Activated naive CD4-positive, alpha-beta T cell treated with anti-CD3 and anti-CD28 coated beads, Interleukin-2, amount 10 ng/mL, durations not matched to agents 7 days and 5 days (primary cell): ENCODE measurements around the gene NUMB.

ENCODE experiments used
- CTCF ChIA-PET: fragments of 350-600 bp; sonication (Branson Sonifier 250); formaldehyde crosslinking; loops from one replicate; lab custom pipeline; 2021; ENCODE audit warnings: antibody characterized with exemption; lab: Charles Lee
- DNase-seq: peaks from one replicate; pipeline ENCODE4 v3.0.0-alpha.2; 2020
- H3K27ac Mint-ChIP-seq: one replicate; pipeline ENCODE4 v1.8.0; 2021; ENCODE audit warnings: mild to moderate bottlenecking, moderate library complexity, mixed read lengths
- H3K27me3 Mint-ChIP-seq: one replicate; pipeline ENCODE4 v1.8.0; 2021; ENCODE audit warnings: mild to moderate bottlenecking, mixed read lengths
- H3K36me3 Mint-ChIP-seq: one replicate; pipeline ENCODE4 v1.8.0; 2021; ENCODE audit warnings: mixed read lengths
- H3K4me1 Mint-ChIP-seq: one replicate; pipeline ENCODE4 v1.8.0; 2021; ENCODE audit warnings: mixed read lengths
- H3K4me3 Mint-ChIP-seq: one replicate; pipeline ENCODE4 v1.8.0; 2021; ENCODE audit warnings: mild to moderate bottlenecking, moderate library complexity, mixed read lengths
- H3K9me3 Mint-ChIP-seq: one replicate; pipeline ENCODE4 v1.8.0; 2021; ENCODE audit warnings: mixed read lengths

The NUMB gene

GRCh38 chr14:73472185-73473114 is 14.1 kb upstream of the NUMB start:
- Mint-ChIP-seq H3K27ac (no peak overlapping the region), H3K9me3 (no peaks in the 10 kb centered on the region), H3K36me3 (no peaks in the 10 kb centered on the region), H3K4me1 (peaks cover under 1% of the 10 kb centered on the region), H3K4me3 (no peak overlapping the region), H3K27me3 (peaks cover 7% of the 10 kb centered on the region)
- no peak for DNase-seq
- CTCF ChIA-PET = interaction anchor here (0.5 to 6.6 kb wide), 22 partner anchors 10 to 1832 kb away, joined by 3 to 87 read pairs (median 4); partner anchors contain the start of gene NUMB

DNA sequence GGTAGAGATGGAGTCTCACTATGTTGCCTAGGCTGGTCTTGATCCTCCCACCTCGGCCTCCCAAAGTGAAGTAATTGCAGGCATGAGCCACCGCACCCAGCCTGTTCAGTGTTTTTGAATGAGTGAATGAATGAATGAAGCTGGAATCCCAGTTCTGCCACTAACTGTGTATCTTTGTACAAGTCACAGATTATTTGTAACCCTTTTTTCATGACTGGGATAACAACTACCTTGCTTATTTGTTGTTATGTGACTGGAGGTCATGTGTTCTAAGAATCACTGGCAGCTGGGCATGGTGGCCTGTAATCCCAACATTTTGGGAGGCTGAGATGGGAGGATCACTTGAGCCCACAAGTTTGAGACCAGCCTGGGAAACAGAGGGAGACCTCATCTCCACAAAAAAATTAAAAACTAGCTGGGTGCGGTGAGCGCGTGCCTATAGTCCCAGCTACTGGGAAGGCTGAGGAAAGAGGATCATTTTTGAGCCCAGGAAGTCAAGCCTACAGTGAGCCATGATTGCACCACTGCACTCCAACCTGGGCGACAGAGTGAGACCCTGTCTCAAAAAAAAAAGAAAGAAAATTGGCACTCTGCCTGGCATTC is 13.3 kb upstream of the NUMB start:
- no peak overlapping the region for H3K27ac Mint-ChIP-seq
- H3K9me3 Mint-ChIP-seq = no peaks in the 10 kb centered on the region
- CTCF ChIA-PET = interaction anchor here (0.5 to 6.6 kb wide), 20 partner anchors 9 to 1832 kb away, joined by 3 to 87 read pairs (median 4); partner anchors contain the start of gene NUMB
- H3K27me3 Mint-ChIP-seq = peaks cover 9% of the 10 kb centered on the region
- H3K4me1 Mint-ChIP-seq = peaks cover 4% of the 10 kb centered on the region
- H3K36me3 Mint-ChIP-seq = no peaks in the 10 kb centered on the region
- no peak for DNase-seq
- H3K4me3 Mint-ChIP-seq = no peak overlapping the region

GRCh38 chr14:73468828-73469375 is 10.6 kb upstream of the NUMB start:
- peaks cover 23% of the 10 kb centered on the region for H3K4me1 Mint-ChIP-seq
- no peaks in the 10 kb centered on the region for H3K36me3 Mint-ChIP-seq
- peaks cover 5% of the 10 kb centered on the region for H3K27me3 Mint-ChIP-seq
- no peak overlapping the region for H3K27ac Mint-ChIP-seq
- H3K4me3 Mint-ChIP-seq = no peak overlapping the region
- DNase-seq = no peak
- CTCF ChIA-PET = interaction anchor here (1.7 to 6.6 kb wide), 3 partner anchors 174 to 296 kb away, joined by 3 to 87 read pairs (median 46); no protein-coding TSS in a partner anchor
- H3K9me3 Mint-ChIP-seq = no peaks in the 10 kb centered on the region

DNA sequence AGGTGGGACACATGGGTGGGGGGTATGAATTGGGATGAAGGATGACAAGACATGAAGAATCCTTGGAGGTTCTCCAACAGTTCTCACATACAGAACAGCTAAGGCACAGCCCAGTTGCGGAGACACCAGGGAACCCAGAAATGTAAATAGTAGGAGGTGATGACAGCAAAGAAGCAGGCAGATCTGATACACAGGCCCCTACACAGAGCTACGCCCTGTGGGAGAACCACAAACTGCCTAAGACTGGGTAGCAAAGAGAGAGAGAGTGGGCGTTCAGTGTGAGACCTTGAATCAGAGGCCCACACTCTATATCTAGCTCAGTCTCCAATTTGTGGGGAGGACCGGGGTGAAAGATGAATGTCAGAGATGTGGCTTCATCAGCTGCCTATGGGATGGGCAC is 9.5 kb upstream of the NUMB start:
- no peak overlapping the region for H3K4me3 Mint-ChIP-seq
- H3K9me3 Mint-ChIP-seq = no peaks in the 10 kb centered on the region
- peaks cover 29% of the 10 kb centered on the region for H3K4me1 Mint-ChIP-seq
- CTCF ChIA-PET = interaction anchor here (1.4 to 6.6 kb wide), 3 partner anchors 173 to 294 kb away, joined by 3 to 87 read pairs (median 5); no protein-coding TSS in a partner anchor
- no peak for DNase-seq
- peaks cover 5% of the 10 kb centered on the region for H3K27me3 Mint-ChIP-seq
- H3K36me3 Mint-ChIP-seq = no peaks in the 10 kb centered on the region
- no peak overlapping the region for H3K27ac Mint-ChIP-seq

DNA sequence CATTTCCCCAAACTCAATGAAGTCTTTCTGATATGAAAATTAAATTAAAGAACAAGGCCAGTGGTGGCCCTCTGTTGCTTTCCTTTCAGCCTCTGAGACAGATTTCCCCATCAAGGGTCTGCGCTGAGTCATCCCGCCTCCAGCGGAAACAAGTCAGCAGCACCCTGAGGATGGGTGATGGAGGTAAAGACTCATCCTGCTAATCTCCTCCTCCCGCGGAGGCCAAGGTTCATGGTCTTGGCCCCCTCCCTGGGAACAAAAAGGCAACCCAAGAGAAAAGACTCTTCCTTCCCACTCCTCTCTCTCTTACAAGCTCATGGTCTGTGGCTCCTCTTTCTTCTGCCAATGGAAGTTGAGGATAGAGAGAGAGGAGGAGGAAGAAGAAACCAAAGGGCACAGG is 9.0 kb upstream of the NUMB start:
- Mint-ChIP-seq H3K4me3 (no peak overlapping the region), H3K36me3 (no peaks in the 10 kb centered on the region), H3K27me3 (peaks cover 6% of the 10 kb centered on the region), H3K9me3 (no peaks in the 10 kb centered on the region), H3K27ac (no peak overlapping the region), H3K4me1 (peaks cover 29% of the 10 kb centered on the region)
- no peak for DNase-seq
- CTCF ChIA-PET = interaction anchor here (1.4 to 6.6 kb wide), 3 partner anchors 172 to 294 kb away, joined by 3 to 87 read pairs (median 5); no protein-coding TSS in a partner anchor

DNA sequence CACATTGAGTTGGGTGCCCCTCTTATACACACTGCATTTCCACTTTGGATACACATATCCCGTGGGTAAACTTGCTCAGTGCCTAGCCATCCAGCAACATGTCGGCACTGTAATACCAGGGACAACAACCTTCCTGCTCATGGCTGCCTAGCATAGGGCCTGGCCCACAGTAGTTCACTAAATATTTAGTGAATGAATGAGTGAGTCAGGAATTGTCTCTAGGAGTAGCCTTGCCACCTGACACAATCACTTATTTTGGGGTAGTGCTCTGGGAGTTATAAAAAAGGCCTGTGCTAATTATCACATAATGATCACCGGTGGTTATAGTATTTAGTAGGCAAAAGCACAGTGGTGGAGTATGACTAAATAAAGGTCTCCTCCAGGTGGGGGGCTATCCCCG is 8.5 kb upstream of the NUMB start:
- Mint-ChIP-seq H3K4me3 (no peak overlapping the region), H3K27me3 (peaks cover 11% of the 10 kb centered on the region), H3K27ac (no peak overlapping the region), H3K4me1 (peaks cover 30% of the 10 kb centered on the region), H3K36me3 (no peaks in the 10 kb centered on the region), H3K9me3 (no peaks in the 10 kb centered on the region)
- no peak for DNase-seq
- CTCF ChIA-PET = interaction anchor here (6.6 kb wide), 1 partner anchor 172 kb away, joined by 87 read pairs; no protein-coding TSS in a partner anchor

DNA sequence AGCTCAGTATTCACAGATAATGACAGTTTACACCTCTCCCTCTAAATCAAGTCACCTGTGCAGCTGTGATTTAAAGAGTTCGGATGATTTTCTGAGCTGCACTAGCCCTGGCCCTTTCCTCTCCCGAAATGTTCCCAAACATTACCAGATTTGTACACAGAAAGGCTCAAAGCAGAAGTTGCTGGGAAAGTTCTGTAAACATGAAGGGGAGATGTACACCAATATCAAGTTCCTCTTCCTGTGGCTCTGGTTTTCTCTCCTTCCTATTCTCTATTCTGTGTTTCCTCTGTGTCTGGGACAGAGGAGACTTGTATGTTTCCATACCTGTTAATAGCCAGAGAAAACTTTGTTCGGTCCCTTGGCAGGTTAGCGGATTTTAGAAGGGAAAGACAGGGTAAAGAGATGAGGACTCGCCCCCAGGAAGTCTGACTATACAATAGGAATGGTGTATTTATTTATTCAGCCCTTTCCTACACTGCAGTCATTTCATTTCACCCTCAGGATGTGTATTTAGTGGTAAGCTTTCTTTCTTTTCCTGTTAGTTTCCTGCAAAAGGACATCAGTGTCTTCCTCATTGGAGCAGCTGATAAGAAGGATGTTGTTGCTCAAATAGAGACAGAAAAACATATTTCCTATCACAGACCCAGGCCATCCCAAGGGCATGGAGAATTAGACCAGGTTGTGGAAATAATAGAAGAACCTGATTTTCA is 7.6 kb upstream of the NUMB start:
- Mint-ChIP-seq H3K4me3 (no peak overlapping the region), H3K36me3 (no peaks in the 10 kb centered on the region), H3K27ac (no peak overlapping the region), H3K4me1 (peaks cover 32% of the 10 kb centered on the region), H3K27me3 (peaks cover 17% of the 10 kb centered on the region), H3K9me3 (no peaks in the 10 kb centered on the region)
- DNase-seq = no peak
- CTCF ChIA-PET = no interaction called here

DNA sequence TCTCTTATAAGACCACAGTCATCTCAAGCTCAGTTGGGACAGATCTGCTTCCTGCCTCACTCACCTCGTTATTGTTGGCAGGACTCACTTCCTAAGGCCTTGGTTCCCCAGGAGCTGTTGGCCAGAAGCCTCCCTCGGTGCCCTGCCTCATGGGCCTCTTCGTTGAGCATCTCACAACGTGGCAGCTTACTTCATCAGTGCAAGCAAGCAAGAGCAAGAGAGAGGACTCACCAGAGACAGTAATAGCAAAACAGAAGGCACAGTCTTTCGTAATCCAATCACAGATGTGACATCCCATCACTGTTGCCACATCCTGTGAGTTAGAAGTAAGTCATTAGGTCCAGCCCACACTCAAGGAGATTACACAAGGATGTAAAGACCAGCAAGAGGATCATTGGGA is 5.1 kb upstream of the NUMB start:
- Mint-ChIP-seq H3K9me3 (no peaks in the 10 kb centered on the region), H3K27me3 (peaks cover 17% of the 10 kb centered on the region), H3K4me1 (peaks cover 45% of the 10 kb centered on the region), H3K4me3 (no peak overlapping the region), H3K27ac (no peak overlapping the region), H3K36me3 (peaks cover 1% of the 10 kb centered on the region)
- no peak for DNase-seq
- CTCF ChIA-PET = interaction anchor here (0.8 to 2.2 kb wide), 4 partner anchors 8 to 291 kb away, joined by 3 to 13 read pairs (median 4); no protein-coding TSS in a partner anchor

DNA sequence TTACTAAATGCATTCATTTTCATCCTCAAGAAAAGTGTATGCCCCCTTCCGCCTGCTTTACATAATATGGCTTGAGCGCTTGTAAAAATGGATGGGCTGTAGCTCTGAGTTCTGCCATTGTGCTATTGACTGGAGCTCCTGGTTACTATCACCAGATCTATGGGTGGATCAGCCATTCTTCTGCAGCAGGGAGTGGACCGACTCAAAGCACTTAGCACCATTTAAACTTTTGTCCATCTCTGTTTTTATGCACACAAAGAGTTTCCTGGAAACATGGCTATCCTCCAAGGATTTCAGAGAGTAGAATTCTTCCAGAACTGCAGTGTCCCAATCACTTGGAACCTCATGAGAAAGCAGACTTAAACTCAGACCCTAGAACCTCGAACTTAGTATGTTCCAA is 4.5 kb upstream of the NUMB start:
- Mint-ChIP-seq H3K36me3 (peaks cover 3% of the 10 kb centered on the region), H3K27ac (no peak overlapping the region), H3K4me3 (no peak overlapping the region), H3K27me3 (peaks cover 17% of the 10 kb centered on the region), H3K9me3 (no peaks in the 10 kb centered on the region), H3K4me1 (peaks cover 47% of the 10 kb centered on the region)
- DNase-seq = no peak
- CTCF ChIA-PET = interaction anchor here (0.6 to 2.2 kb wide), 6 partner anchors 9 to 290 kb away, joined by 3 to 13 read pairs (median 3); no protein-coding TSS in a partner anchor

GRCh38 chr14:73462048-73462715 is 3.8 kb upstream of the NUMB start:
- H3K36me3 Mint-ChIP-seq = peaks cover 3% of the 10 kb centered on the region
- no peak for DNase-seq

GRCh38 chr14:73461478-73462047 is 3.2 kb upstream of the NUMB start:
- DNase-seq = no peak
- Mint-ChIP-seq H3K36me3 (peaks cover 3% of the 10 kb centered on the region), H3K27ac (no peak overlapping the region), H3K4me1 (peaks cover 53% of the 10 kb centered on the region), H3K27me3 (peaks cover 17% of the 10 kb centered on the region), H3K4me3 (no peak overlapping the region), H3K9me3 (no peaks in the 10 kb centered on the region)
- CTCF ChIA-PET = interaction anchor here (1.0 to 2.2 kb wide), 3 partner anchors 10 to 289 kb away, joined by 3 to 13 read pairs (median 3); no protein-coding TSS in a partner anchor

More at GRCh38 chr14:73462048-73462715, 3.8 kb upstream of the NUMB start:
- Mint-ChIP-seq H3K9me3 (no peaks in the 10 kb centered on the region), H3K27ac (no peak overlapping the region), H3K27me3 (peaks cover 17% of the 10 kb centered on the region), H3K4me1 (peaks cover 49% of the 10 kb centered on the region), H3K4me3 (no peak overlapping the region)
- CTCF ChIA-PET = interaction anchor here (0.6 to 2.2 kb wide), 5 partner anchors 9 to 289 kb away, joined by 3 to 13 read pairs (median 3); no protein-coding TSS in a partner anchor

GRCh38 chr14:73460691-73461127 is 2.4 kb upstream of the NUMB start:
- DNase-seq = no peak
- Mint-ChIP-seq H3K27me3 (peaks cover 17% of the 10 kb centered on the region), H3K27ac (no peak overlapping the region), H3K4me1 (peaks cover 50% of the 10 kb centered on the region), H3K4me3 (no peak overlapping the region), H3K9me3 (no peaks in the 10 kb centered on the region), H3K36me3 (peaks cover 4% of the 10 kb centered on the region)
- CTCF ChIA-PET = interaction anchor here (0.6 to 1.8 kb wide), 2 partner anchors 11 to 110 kb away, joined by 3 to 7 read pairs; no protein-coding TSS in a partner anchor
